ENCODE measurements around the gene BOLL. TPM values are rescaled to one million over a fixed set of nuclear protein-coding genes. Genes with fewer than 3 reads are reported as not detected.

BOLL gene
- total RNA-seq, 1 experiment from 2014 or later, result not detected

DNA sequence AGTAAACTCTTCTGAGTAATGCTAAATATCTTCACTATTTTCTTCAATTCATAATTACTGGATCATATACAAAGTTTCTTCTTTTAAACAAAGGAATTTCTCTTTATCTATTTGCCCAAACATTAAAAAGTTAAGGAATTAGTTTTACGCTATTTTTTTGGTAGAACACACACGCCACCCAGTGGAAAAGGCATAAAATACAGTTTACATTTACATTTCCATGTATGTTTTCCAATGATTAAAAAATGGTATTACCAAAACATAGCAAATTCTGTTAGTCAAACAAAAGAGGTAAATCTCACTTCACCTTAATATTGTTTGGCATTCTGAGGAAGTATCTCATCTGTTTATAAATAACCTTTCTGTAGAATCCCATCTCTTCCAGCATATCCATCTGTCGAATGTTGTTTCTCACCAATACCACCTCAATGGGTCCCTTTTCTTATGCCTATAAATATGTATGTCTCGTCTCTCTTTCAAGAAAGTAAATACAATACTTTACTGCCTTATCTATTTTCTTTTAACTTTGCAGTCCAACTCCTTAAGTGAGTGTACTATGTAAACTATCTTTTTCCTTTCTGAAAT is 7.2 kb downstream of the BOLL start:
- Histone ChIP-seq H3K27me3 (replicated peaks; ENCODE audit: insufficient read depth, low read depth, low read length, poor library complexity) (no peaks in the 10 kb centered on the region), H3K27ac (ENCODE audit: low read depth, low read length, poor library complexity, severe bottlenecking) (no peak overlapping the region), H3K36me3 (ENCODE audit: insufficient read depth, low read length, poor library complexity, severe bottlenecking) (no peaks in the 10 kb centered on the region), H3K4me1 (ENCODE audit: insufficient read depth, low read length, poor library complexity, severe bottlenecking) (peaks cover 6% of the 10 kb centered on the region), H3K4me3 (ENCODE audit: low read depth, low read length, poor library complexity, severe bottlenecking) (no peak overlapping the region), H3K9me3 (ENCODE audit: low read depth, low read length, poor library complexity, severe bottlenecking) (no peaks in the 10 kb centered on the region)
- peak; percentile 62 for DNase-seq (ENCODE audit: low spot score)
- POLR2A ChIA-PET (ENCODE audit: low non-redundant PET), result interaction anchor here (0.7 kb wide), 1 partner anchor 345 kb away, joined by 3 read pairs; no protein-coding TSS in a partner anchor
- intact Hi-C loops (cut with micrococcal nuclease; ENCODE audit: unreplicated experiment), result loop anchor here (2.0 to 10.0 kb wide), 5 partner anchors 71 to 663 kb away; no protein-coding TSS in a partner anchor
- no peak for TF ChIP-seq EZH2 (IDR thresholded peaks at IDR 0.05; ENCODE audit: borderline replicate concordance, low read depth, low read length, poor library complexity, severe bottlenecking)
- TF ChIP-seq, protein P1, sequence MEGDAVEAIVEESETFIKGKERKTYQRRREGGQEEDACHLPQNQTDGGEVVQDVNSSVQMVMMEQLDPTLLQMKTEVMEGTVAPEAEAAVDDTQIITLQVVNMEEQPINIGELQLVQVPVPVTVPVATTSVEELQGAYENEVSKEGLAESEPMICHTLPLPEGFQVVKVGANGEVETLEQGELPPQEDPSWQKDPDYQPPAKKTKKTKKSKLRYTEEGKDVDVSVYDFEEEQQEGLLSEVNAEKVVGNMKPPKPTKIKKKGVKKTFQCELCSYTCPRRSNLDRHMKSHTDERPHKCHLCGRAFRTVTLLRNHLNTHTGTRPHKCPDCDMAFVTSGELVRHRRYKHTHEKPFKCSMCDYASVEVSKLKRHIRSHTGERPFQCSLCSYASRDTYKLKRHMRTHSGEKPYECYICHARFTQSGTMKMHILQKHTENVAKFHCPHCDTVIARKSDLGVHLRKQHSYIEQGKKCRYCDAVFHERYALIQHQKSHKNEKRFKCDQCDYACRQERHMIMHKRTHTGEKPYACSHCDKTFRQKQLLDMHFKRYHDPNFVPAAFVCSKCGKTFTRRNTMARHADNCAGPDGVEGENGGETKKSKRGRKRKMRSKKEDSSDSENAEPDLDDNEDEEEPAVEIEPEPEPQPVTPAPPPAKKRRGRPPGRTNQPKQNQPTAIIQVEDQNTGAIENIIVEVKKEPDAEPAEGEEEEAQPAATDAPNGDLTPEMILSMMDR (conservative IDR thresholded peaks at IDR 0.05; ENCODE audit: low read depth, low read length), result peak; percentile 77
- BruUV-seq (replicated peaks), result no TSS peak
- CTCF ChIA-PET, result no interaction called here

- no peak overlapping the region for H3K4me3 ChIP-seq (ENCODE audit: low read depth, low read length, poor library complexity, severe bottlenecking)
- ChIA-PET CTCF (no interaction called here), POLR2A (ENCODE audit: low non-redundant PET) (no interaction called here)
- no TSS peak for BruUV-seq (replicated peaks)
- H3K4me1 ChIP-seq (ENCODE audit: insufficient read depth, low read length, poor library complexity, severe bottlenecking), result no peaks in the 10 kb centered on the region
- no peaks in the 10 kb centered on the region for H3K36me3 ChIP-seq (ENCODE audit: insufficient read depth, low read length, poor library complexity, severe bottlenecking)
- H3K27ac ChIP-seq (ENCODE audit: low read depth, low read length, poor library complexity, severe bottlenecking), result no peak overlapping the region
- H3K9me3 ChIP-seq (ENCODE audit: low read depth, low read length, poor library complexity, severe bottlenecking), result peaks cover 4% of the 10 kb centered on the region
- no peaks in the 10 kb centered on the region for H3K27me3 ChIP-seq (replicated peaks; ENCODE audit: insufficient read depth, low read depth, low read length, poor library complexity)
- TF ChIP-seq EZH2 (IDR thresholded peaks at IDR 0.05; ENCODE audit: borderline replicate concordance, low read depth, low read length, poor library complexity, severe bottlenecking), result no peak
- TF ChIP-seq, protein P1 (conservative IDR thresholded peaks at IDR 0.05; ENCODE audit: low read depth, low read length), result no peak
- intact Hi-C loops (cut with micrococcal nuclease; ENCODE audit: unreplicated experiment), result no loop called here
- DNase-seq (ENCODE audit: low spot score), result no peak
Observed at GRCh38 chr2:197760293-197760657, 24.8 kb downstream of the BOLL start.

GRCh38 chr2:197759625-197760292 is 25.4 kb downstream of the BOLL start:
- Histone ChIP-seq H3K36me3 (ENCODE audit: insufficient read depth, low read length, poor library complexity, severe bottlenecking) (no peaks in the 10 kb centered on the region), H3K4me3 (ENCODE audit: low read depth, low read length, poor library complexity, severe bottlenecking) (no peak overlapping the region), H3K27me3 (replicated peaks; ENCODE audit: insufficient read depth, low read depth, low read length, poor library complexity) (no peaks in the 10 kb centered on the region), H3K27ac (ENCODE audit: low read depth, low read length, poor library complexity, severe bottlenecking) (no peak overlapping the region), H3K4me1 (ENCODE audit: insufficient read depth, low read length, poor library complexity, severe bottlenecking) (no peaks in the 10 kb centered on the region), H3K9me3 (ENCODE audit: low read depth, low read length, poor library complexity, severe bottlenecking) (peaks cover 4% of the 10 kb centered on the region)
- ChIA-PET CTCF (no interaction called here), POLR2A (ENCODE audit: low non-redundant PET) (no interaction called here)
- DNase-seq (ENCODE audit: low spot score), result no peak
- TF ChIP-seq, protein P1 (conservative IDR thresholded peaks at IDR 0.05; ENCODE audit: low read depth, low read length), result no peak
- TF ChIP-seq EZH2 (IDR thresholded peaks at IDR 0.05; ENCODE audit: borderline replicate concordance, low read depth, low read length, poor library complexity, severe bottlenecking), result no peak
- BruUV-seq (replicated peaks), result no TSS peak
- intact Hi-C loops (cut with micrococcal nuclease; ENCODE audit: unreplicated experiment), result no loop called here

Measured in A673 (cell line).